SK-N-SH (cell line): ENCODE measurements around the gene SNX20.

Source experiments
- CHD2 ChIP-seq: fragments of 150-350 bp; IDR thresholded peaks from 2 replicates; pipeline ENCODE4 v1.6.1; 2018; ENCODE audit warnings: low read length; ENCODE audit not compliant: partially characterized antibody
- EP300 ChIP-seq, 2 experiments: IDR thresholded peaks; 2 replicates each; pipeline versions ENCODE4 v1.4.0 to v1.6.1; 2012; ENCODE audit warnings: borderline replicate concordance in 1 of 2, low read depth in 1 of 2, low read length in 1 of 2
- JUND ChIP-seq: IDR thresholded peaks from 2 replicates; pipeline ENCODE4 v1.4.0; 2012
- POLR2AphosphoS5 ChIP-seq: IDR thresholded peaks from 2 replicates; pipeline ENCODE4 v1.6.1; 2012; ENCODE audit warnings: low read depth, low read length
- RFX5 ChIP-seq: IDR thresholded peaks from 2 replicates; pipeline ENCODE4 v1.6.1; 2012; ENCODE audit warnings: mild to moderate bottlenecking, improper control_type of control experiment, low read length
- TAF1 ChIP-seq: IDR thresholded peaks from 2 replicates; pipeline ENCODE4 v1.6.1; 2012; ENCODE audit warnings: low read depth, mild to moderate bottlenecking, low read length, moderate library complexity, borderline replicate concordance
- TF ChIP-seq, protein P1 (sequence below): fragments of 200-600 bp; sonication (generic); IDR thresholded peaks from 2 replicates; pipeline ENCODE4 v1.6.1; 2017; ENCODE audit warnings: antibody characterized with exemption, mild to moderate bottlenecking, moderate library complexity
- TF ChIP-seq, protein P2 (sequence below): IDR thresholded peaks from 2 replicates; pipeline ENCODE4 v1.4.0; 2012; ENCODE audit warnings: low read depth

DNA sequence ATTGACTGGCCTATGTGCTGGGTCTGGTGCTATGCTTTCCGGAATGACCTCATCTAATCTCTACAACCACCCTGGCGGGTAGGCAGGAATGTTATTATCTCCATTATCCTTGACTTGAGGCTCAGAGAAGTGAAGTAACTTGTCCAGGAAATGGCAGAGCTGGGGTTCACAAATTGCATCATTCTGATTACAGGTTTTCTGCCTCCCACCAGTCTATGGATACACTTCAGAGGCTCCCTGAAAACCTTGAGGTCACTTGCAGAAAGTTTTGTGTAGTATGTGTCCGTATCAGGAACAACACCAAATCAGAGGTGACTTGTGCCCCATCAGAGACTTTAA lies 31.4 kb upstream of the SNX20 start:
- TF ChIP-seq JUND: no peak
- no peak for TF ChIP-seq POLR2AphosphoS5
- TF ChIP-seq, protein P1, sequence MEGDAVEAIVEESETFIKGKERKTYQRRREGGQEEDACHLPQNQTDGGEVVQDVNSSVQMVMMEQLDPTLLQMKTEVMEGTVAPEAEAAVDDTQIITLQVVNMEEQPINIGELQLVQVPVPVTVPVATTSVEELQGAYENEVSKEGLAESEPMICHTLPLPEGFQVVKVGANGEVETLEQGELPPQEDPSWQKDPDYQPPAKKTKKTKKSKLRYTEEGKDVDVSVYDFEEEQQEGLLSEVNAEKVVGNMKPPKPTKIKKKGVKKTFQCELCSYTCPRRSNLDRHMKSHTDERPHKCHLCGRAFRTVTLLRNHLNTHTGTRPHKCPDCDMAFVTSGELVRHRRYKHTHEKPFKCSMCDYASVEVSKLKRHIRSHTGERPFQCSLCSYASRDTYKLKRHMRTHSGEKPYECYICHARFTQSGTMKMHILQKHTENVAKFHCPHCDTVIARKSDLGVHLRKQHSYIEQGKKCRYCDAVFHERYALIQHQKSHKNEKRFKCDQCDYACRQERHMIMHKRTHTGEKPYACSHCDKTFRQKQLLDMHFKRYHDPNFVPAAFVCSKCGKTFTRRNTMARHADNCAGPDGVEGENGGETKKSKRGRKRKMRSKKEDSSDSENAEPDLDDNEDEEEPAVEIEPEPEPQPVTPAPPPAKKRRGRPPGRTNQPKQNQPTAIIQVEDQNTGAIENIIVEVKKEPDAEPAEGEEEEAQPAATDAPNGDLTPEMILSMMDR: no peak
- TF ChIP-seq, protein P2, sequence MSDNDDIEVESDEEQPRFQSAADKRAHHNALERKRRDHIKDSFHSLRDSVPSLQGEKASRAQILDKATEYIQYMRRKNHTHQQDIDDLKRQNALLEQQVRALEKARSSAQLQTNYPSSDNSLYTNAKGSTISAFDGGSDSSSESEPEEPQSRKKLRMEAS: no peak
- TF ChIP-seq RFX5: no peak
- TF ChIP-seq CHD2: no peak
- TF ChIP-seq TAF1: no peak
- TF ChIP-seq EP300 (IDR thresholded peaks at IDR 0.05; ENCODE audit: borderline replicate concordance in 1 of 2, low read depth in 1 of 2, low read length in 1 of 2): no peak
